Measurements from ENCODE around the gene CACNG4.

DNA sequence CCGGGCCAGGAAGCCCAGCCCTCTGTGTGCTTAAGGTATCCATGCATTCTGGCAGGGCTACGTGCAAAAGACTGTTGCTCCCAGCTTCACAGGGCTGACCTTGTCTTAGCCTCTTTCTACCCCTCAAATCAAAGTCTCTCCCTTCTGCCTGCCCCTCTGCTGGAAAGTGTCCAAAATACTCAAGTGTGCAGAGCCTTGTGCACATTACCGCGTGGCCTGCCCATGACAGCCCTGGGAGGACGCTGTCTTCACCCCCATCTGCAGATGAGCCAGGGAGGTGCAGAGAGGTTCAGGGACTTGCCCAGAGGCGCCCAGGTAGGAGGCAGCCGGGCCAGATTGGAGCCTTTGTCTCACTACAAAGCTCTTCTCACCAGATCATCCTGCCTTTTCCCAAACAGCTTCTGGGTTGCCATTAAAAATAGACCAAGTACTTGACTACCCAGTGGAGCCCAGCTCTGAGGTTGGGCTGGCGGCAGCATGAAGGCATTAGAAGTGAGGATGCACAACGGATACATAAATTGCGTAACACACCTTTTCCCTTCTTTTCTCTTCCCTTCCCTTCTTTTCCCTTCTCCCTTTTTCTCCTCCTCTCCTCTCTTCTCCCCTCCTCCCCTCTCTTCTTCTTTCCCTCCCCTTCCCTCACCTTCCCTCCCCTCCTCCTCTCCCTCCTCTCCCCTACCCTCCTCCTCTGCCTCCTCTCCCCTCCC, 3.5 kb downstream of the CACNG4 start:
- TF ChIP-seq FOXK2 (IDR thresholded peaks at IDR 0.05) (no peak), ARNT (IDR thresholded peaks at IDR 0.05) (no peak), NFRKB (IDR thresholded peaks at IDR 0.05) (no peak), SUZ12 (IDR thresholded peaks at IDR 0.05) (no peak), ZNF384 (IDR thresholded peaks at IDR 0.05) (no peak), ELF4 (IDR thresholded peaks at IDR 0.05) (no peak), SP1 (IDR thresholded peaks at IDR 0.05) (no peak), FOXA1 (IDR thresholded peaks at IDR 0.05) (no peak), L3MBTL2 (conservative IDR thresholded peaks at IDR 0.05) (no peak), BHLHE40 (IDR thresholded peaks at IDR 0.05; ENCODE audit: borderline replicate concordance) (no peak)
